Bone marrow (tissue), 2 donors: Measurements from ENCODE around the gene CDH5.

Experiments used
- DNase-seq, 2 donors: peaks; one replicate each; lab custom pipeline; 2025; lab: John Stamatoyannopoulos, UW

The CDH5 gene

GRCh38 chr16:66354034-66354909, 12.2 kb upstream of the CDH5 start:
- no peak for DNase-seq

GRCh38 chr16:66355526-66355925, 11.0 kb upstream of the CDH5 start:
- DNase-seq: no peak

DNA sequence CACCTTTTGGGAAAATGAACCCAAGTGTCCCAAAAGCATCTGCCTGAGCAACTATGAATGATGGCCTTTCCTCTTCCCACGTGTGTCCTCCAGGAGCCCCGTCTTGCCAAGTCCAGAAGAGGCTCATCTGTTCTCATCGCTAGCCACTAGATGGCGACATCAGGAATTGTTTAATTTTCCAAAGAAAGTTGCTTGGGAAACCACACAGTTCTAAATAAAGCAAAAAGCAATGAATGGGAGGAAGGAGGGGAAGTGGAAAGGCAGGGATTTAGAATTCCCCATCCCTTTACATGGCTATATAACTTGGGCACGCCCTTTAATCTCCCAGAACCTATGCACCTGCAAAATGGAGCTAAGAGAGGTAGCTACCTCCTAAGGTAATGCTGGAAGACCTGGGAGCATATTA, 9.0 kb upstream of the CDH5 start:
- DNase-seq: peak in 1 of 2 donors; percentile 23

DNA sequence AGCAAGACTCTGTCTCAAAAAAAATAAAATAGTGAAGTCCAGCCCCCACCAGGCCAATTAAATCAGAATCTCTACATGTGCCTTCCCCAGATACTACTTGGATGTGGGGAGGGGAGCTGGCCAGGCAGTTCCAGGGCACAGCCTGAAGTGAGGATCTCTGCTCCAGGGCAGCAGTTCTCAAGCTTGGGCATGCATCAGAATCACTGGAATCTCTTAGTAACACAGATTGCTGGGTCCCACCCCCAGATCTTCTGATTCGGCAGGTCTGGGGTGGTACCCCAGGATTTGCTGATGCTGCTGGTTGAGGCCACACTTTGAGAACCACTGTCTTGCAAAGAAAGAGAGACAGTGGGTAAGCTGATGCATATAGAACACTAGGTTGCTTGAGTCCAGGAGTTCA, 8.3 kb upstream of the CDH5 start:
- no peak for DNase-seq

DNA sequence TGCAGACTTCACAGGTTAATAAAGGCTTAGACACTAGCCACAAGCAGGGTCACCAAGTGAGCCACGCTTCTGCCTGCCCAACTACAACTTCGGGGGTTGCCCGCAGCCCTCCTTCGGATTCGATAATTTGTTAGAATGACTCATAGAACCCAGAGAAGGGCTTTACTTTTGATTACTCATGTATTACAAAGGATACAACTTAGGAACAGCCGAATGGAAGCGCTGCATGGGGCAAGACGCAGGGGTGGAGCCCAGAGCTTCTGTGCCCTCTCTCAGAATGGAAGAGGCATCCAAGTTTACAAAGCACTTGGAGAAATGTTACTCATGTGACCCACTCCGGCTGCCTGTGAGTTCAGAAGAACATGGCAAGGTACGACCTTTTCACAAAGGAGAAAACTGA, 7.5 kb upstream of the CDH5 start:
- no peak for DNase-seq

DNA sequence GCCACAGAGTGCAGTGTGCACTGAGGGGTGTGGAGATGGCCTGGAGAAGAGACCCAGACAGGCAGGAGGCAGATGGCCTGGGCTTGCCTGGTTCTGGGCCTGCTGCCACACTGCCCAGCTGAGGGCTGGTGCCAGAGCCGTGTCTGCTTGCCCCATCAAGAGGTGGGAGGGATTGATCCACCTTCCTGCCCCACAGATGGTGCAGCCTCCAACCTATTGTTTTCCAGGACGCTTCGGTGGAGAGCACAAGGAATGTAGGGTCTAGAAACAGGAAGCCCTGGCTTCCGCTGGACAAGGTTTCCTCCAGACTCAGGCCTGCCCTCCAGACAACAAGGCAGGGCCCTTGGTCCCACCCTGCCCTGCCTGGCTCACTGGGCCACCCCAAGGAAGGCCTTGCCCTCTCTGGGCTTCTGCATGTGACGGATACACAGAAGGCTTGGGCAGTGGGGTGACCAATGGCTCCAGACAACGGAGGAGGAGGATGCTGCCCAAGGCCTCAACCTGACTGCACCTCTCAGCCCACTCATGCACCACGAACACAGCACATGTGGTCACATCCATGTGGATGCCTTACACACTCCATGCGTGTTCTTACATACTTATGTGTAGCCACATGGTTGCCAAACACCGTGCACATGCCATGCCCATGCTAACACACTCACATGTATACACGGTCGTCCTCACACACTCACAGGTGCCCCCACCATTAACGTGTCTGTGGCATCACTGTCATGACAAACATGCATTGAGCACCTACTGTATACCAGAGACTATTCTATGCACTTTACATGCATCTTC, 6.5 kb upstream of the CDH5 start:
- DNase-seq: no peak

DNA sequence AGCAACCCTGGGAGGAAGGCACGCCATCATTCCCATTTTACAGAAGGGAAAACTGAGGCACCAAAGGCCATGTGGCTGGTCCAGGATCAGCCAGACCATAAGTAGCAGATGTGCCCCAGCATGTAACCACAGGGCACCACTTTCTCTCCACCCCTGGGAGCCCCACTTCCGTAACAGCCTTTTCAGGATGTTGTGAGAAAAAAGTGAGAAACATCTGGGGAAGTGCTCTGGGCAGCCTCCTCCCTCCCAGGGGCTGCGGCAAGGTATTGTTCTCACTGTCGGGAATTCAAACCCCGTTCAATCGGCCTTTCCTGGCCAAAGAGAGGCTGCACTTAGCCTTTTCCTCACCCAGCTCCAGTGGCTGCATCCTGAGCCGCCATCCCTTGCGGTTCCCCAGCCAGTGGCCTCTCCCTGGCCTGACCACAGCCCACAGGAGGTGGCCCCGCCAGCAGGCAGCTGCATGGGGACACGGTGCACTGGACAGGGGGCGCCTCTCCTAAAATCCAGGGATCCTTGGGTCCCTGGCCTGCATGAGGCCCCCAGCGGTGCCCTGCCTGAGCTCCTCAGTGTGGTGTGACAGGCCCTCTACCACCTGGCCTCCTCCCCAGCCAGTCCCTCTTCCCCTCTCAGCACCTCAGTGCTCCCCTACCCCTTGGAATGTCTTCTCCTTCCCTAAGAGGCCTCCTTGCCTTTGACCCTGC, 5.7 kb upstream of the CDH5 start:
- peak in 1 of 2 donors; percentile 17 for DNase-seq

GRCh38 chr16:66361604-66362135, 4.8 kb upstream of the CDH5 start:
- DNase-seq: no peak

DNA sequence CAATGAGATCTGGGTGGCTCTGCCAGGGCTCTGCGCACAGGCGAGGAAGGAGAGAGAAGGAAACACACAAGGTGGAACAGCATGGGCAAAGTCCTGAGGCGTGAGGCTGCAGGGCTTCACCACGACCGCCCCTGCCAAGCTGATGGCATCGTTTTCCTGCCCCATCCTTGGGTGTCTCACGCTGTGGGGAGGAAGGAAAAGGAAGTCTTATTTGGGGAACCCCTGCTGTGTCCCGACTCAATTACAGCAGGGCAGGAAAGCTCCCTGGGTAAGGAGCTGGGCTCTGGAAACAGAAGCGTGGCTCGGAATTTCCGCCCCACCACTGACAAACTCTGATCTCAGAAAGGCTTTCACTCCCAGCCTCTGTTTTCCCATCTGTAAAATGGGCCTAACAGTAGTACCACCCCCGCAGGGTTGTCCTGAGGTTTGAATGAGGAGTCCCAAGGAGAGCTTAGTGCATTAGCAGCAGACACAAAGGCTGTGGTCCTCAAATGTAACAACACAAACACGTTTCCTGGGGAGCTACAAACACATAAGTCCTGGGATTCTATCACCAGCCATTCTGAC, 3.2 kb upstream of the CDH5 start:
- no peak for DNase-seq

DNA sequence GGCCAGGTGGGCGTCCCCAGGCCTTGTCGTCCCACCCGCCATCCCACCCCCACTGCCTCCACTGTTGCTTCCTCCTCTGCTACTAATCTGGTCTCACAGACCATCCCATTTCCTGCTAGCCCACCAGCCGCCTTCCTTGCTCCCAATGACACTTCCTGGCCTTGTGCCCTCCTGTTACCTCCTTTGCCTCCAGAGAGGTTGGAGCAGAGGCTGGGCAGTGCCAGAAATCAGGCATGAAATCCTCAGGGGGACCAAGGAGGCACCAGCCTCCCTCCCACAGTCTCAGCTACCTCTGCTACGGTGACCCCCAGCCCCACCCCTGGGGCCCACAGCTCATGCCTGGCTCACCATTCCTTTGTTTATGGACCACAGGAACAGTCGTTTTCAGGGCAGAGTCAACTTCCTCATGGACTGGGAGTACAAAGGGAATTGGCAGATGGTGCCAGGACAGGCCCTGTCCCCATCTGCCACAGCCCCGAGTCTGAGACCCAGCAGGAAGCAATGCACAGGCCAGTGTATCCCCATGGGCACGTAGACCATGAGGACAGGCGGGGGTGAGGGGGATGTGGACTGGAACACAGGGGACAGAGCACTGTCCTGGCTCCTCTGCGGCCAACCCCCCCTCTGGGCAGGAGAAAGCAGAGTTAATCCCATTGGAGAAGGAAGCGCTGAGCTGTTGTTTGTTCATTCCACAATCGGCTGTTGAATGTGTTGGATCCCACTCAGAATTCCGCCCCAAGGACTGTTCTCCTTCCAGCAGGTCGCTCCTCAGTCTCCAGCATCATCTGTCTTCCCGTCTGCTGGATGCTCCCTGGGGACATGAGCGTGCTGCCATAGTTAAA, 2.2 kb upstream of the CDH5 start:
- no peak for DNase-seq

DNA sequence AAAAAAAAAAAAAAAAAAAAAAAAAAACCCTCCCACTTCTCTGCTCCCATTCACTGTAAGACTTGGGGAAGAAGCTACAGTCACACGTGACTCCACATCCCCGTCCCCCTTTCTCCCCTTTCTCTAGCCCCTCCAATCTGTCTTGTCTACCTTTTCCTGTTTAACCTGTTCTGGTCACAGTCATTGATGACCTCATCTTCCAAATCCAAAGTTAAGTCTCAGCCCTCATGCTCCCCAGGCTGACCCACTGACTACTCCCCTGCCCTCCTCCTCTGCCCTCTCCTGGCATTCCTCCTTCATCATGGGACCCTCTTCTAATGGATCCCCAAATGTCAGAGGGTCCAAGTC, 1.6 kb upstream of the CDH5 start:
- no peak for DNase-seq

DNA sequence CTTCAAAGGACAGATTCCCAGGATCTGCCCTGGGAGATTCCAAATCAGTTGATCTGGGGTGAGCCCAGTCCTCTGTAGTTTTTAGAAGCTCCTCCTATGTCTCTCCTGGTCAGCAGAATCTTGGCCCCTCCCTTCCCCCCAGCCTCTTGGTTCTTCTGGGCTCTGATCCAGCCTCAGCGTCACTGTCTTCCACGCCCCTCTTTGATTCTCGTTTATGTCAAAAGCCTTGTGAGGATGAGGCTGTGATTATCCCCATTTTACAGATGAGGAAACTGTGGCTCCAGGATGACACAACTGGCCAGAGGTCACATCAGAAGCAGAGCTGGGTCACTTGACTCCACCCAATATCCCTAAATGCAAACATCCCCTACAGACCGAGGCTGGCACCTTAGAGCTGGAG, 840 bp upstream of the CDH5 start:
- no peak for DNase-seq

DNA sequence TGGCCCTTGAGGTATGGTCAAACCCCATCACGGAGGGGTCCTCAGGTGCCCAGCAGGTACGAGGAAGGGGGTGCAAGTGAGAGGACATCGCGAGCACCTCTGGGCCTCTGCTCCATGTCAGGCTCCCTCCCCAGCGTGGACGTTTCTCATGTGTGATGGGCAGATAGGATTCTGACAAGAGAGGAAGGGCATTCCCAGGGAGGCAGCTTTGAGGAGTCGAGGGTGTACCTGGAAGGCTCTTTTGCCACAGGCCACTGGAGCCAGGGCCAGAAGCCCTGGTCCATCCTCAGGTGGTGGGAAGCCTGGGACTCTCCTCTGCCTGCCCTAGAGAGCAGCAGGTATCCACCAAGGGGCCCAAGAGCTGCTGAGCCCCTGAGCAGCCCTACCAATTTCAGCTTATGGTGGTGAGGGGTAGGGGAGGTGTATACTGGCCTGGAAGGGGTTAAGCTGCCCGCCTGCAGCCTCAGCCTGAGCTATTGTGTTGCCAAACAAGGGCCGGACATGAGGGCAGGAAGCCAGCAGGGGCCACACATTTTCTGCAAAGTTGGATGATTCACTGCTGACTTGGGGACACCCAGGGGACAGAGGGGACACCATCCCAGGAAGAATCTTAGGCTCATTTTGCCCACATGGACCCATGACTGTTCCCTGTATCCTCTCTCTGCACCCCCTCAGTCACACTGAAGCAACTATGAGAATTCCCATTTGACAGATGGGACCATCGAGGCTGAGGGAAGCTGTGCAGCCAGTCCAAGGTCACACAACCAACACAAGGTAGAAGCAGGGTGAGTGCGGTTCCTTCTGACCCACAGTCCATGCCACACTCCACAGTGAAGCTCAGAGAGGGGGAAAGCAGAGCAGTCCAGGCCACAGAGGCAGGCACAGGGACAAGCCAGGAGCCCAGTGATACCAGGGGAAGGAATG, 1.7 kb downstream of the CDH5 start:
- DNase-seq: peak in 1 of 2 donors; percentile 11

GRCh38 chr16:66369055-66369592, 2.6 kb downstream of the CDH5 start:
- DNase-seq: no peak

- DNase-seq: no peak
Measured at GRCh38 chr16:66370786-66371684, 4.5 kb downstream of the CDH5 start.

DNA sequence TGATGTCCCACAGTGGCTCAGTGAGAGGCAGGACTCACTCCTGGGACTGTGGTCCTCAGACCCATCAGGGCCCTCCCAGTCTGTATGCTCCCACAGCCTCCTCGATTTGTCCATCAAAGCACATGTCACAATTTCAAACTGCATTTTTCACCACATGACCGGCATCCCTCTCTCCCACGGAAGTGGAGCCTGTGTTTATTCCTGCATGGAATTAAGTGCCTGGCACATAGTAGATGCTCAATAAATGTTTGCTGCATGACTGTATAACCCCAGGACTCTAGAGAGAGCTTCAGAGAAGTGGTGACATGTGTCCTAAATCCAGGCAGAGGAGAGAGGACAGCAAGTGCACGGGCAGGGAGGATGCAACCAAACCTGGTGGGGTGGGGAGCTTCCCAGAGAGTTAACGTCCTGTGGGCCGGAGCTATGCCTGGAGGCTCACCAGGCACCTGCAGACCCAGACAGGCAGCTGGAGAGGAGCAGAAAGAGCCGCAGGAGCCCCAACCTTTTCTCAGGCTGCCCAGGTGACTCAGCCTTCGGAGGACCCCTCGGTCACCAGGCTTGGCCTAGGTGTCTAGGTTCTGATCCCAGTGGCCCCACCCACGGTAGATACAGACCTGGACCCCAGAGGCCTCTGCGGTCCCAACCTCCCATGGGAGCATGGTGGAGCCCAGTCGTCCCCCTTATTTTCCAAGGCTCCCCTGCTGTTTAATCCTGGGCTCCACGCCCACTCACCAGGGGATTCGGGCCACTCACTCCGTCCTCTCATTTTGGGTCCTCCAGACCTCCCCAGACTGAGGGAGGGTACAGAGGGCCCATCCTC, 5.8 kb downstream of the CDH5 start:
- DNase-seq: no peak

- no peak for DNase-seq
Measured at GRCh38 chr16:66372898-66373155, 6.3 kb downstream of the CDH5 start.

GRCh38 chr16:66373667-66374066, 7.2 kb downstream of the CDH5 start:
- DNase-seq: no peak
